Smooth muscle cell (in vitro differentiated cells): ENCODE results near the gene SNX5. TPM values are rescaled to one million over a fixed set of nuclear protein-coding genes. Genes with fewer than 3 reads are reported as not detected.

Experiments
- DNase-seq: peaks from one replicate; lab custom pipeline; 2025; ENCODE audit not compliant: unreplicated experiment; lab: John Stamatoyannopoulos, UW
- H2AFZ ChIP-seq: fragments of 200-600 bp; sonication (generic); 2 replicates; pipeline ENCODE4 v1.6.0; 2016; ENCODE audit warnings: antibody characterized with exemption, low read depth, mild to moderate bottlenecking
- H3F3A ChIP-seq: fragments of 200-600 bp; sonication (generic); 2 replicates; pipeline ENCODE4 v1.6.0; 2017; ENCODE audit warnings: antibody characterized with exemption, low read depth
- H3K27ac ChIP-seq: fragments of 200-600 bp; sonication (generic); 2 replicates; pipeline ENCODE4 v1.5.1; 2016; ENCODE audit warnings: low read depth, mild to moderate bottlenecking
- H3K27me3 ChIP-seq: fragments of 200-600 bp; sonication (generic); 2 replicates; pipeline ENCODE4 v1.6.1; 2016; ENCODE audit warnings: low read depth, mild to moderate bottlenecking
- H3K36me3 ChIP-seq: fragments of 200-600 bp; sonication (generic); 2 replicates; pipeline ENCODE4 v1.5.1; 2016; ENCODE audit warnings: low read depth
- H3K4me1 ChIP-seq: fragments of 200-600 bp; sonication (generic); 2 replicates; pipeline ENCODE4 v1.5.1; 2016; ENCODE audit warnings: low read depth
- H3K4me2 ChIP-seq: fragments of 200-600 bp; sonication (generic); 2 replicates; pipeline ENCODE4 v1.6.0; 2016; ENCODE audit warnings: mild to moderate bottlenecking
- H3K4me3 ChIP-seq: fragments of 200-600 bp; sonication (generic); 2 replicates; pipeline ENCODE4 v1.5.1; 2016; ENCODE audit warnings: mild to moderate bottlenecking
- H3K79me2 ChIP-seq: fragments of 200-600 bp; sonication (generic); 2 replicates; pipeline ENCODE4 v1.6.0; 2016; ENCODE audit warnings: low read depth, mild to moderate bottlenecking
- H3K9ac ChIP-seq: fragments of 200-600 bp; sonication (generic); 2 replicates; pipeline ENCODE4 v1.6.0; 2016; ENCODE audit warnings: low read depth
- H3K9me3 ChIP-seq: fragments of 200-600 bp; sonication (generic); replicated peaks from 2 replicates; pipeline ENCODE4 v1.5.1; 2016; ENCODE audit warnings: low read depth
- H4K20me1 ChIP-seq: fragments of 200-600 bp; sonication (generic); 2 replicates; pipeline ENCODE4 v1.6.0; 2016; ENCODE audit warnings: low read depth
- CTCF ChIP-seq: fragments of 200-600 bp; sonication (generic); IDR thresholded peaks from 2 replicates; pipeline ENCODE4 v1.5.1; 2017; ENCODE audit warnings: borderline replicate concordance, mild to moderate bottlenecking, antibody characterized with exemption; ENCODE audit not compliant: insufficient read depth, poor library complexity, severe bottlenecking
- WGBS: methylation state at CpG from one replicate; pipeline ENCODE4 v1.1.7; 2016; ENCODE audit warnings: low lambda C conversion rate; 5-methylcytosine and 5-hydroxymethylcytosine counted together
- polyA plus RNA-seq: library from polyadenylated mRNA; unstranded; fragments of >200 nt; fragmentation: Nextera tagmentation; extraction: Ambion mirVana; gene quantifications from 2 replicates; pipeline ENCODE4 v1.2.1, GENCODE V29; 2016
- total RNA-seq: library from RNA; depleted of rRNA; stranded (reverse); fragments of >200 nt; gene quantifications from 2 replicates; pipeline ENCODE4 v1.2.3, GENCODE V29; 2014

The SNX5 gene
- total and polyA plus RNA-seq, 2 experiments from 2014 or later: 46.3 to 100 TPM

GRCh38 chr20:18005170-18005989 is 36.8 kb upstream of the SNX5 start:
- Histone ChIP-seq H3K27ac (no peak overlapping the region), H3K36me3 (no peaks in the 10 kb centered on the region), H3K4me2 (no peak overlapping the region), H3K4me1 (no peaks in the 10 kb centered on the region), H2AFZ (no peak overlapping the region), H4K20me1 (no peaks in the 10 kb centered on the region), H3F3A (no peaks in the 10 kb centered on the region), H3K27me3 (no peaks in the 10 kb centered on the region), H3K79me2 (no peaks in the 10 kb centered on the region), H3K4me3 (no peak overlapping the region), H3K9ac (no peak overlapping the region), H3K9me3 (no peaks in the 10 kb centered on the region)
- DNase-seq: no peak
- 84% methylated on average over 21 of the region's 21 CpGs for WGBS
- TF ChIP-seq CTCF: no peak

GRCh38 chr20:18004384-18005031 is 35.9 kb upstream of the SNX5 start:
- no peak overlapping the region for H3K4me3 ChIP-seq
- H3K79me2 ChIP-seq: no peaks in the 10 kb centered on the region
- H3K4me1 ChIP-seq: no peaks in the 10 kb centered on the region
- H3K9me3 ChIP-seq: no peaks in the 10 kb centered on the region
- H3F3A ChIP-seq: no peaks in the 10 kb centered on the region
- no peaks in the 10 kb centered on the region for H4K20me1 ChIP-seq
- no peak for DNase-seq
- H2AFZ ChIP-seq: no peak overlapping the region
- no peak for TF ChIP-seq CTCF
- no peak overlapping the region for H3K4me2 ChIP-seq
- no peak overlapping the region for H3K27ac ChIP-seq
- H3K27me3 ChIP-seq: no peaks in the 10 kb centered on the region
- WGBS: 86% methylated on average over 8 of the region's 8 CpGs
- H3K9ac ChIP-seq: no peak overlapping the region
- H3K36me3 ChIP-seq: no peaks in the 10 kb centered on the region

- no peak overlapping the region for H3K9ac ChIP-seq
- no peaks in the 10 kb centered on the region for H3F3A ChIP-seq
- H3K4me3 ChIP-seq: no peak overlapping the region
- H2AFZ ChIP-seq: no peak overlapping the region
- no peak overlapping the region for H3K27ac ChIP-seq
- DNase-seq: no peak
- no peak overlapping the region for H3K4me2 ChIP-seq
- no peaks in the 10 kb centered on the region for H3K79me2 ChIP-seq
- H3K36me3 ChIP-seq: no peaks in the 10 kb centered on the region
- no peaks in the 10 kb centered on the region for H3K27me3 ChIP-seq
- H4K20me1 ChIP-seq: no peaks in the 10 kb centered on the region
- WGBS: 73% methylated on average over 5 of the region's 5 CpGs
- H3K4me1 ChIP-seq: no peaks in the 10 kb centered on the region
- no peak for TF ChIP-seq CTCF
- no peaks in the 10 kb centered on the region for H3K9me3 ChIP-seq
Measured at GRCh38 chr20:18003897-18004296, 35.3 kb upstream of the SNX5 start.
